GM21447 (cell line): ENCODE data around the gene STOML3.

ENCODE experiments used
- ATAC-seq: cut with Tn5 transposase; IDR thresholded peaks from one replicate; pipeline ENCODE4 v1.9.1; 2021; ENCODE audit not compliant: unreplicated experiment

The STOML3 gene

DNA sequence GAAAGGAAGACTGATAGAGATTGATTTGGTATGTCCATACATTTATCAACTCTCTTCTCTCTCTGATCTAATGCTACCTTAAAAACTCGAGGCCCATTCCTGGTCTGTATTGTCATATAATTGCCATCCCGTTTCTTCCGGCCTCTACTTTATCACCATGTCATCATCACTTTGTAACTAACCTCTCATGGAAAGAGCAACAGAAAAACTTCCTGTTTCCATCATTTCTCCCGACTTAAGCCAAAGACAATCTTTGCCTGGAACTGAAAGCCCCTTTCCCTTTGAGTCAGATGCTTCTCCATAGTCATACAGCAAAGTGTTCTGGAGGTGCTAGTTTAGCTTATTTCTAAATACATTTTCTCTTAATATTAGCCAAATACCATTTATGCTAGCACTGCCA is 2.8 kb upstream of the STOML3 start:
- no peak for ATAC-seq

DNA sequence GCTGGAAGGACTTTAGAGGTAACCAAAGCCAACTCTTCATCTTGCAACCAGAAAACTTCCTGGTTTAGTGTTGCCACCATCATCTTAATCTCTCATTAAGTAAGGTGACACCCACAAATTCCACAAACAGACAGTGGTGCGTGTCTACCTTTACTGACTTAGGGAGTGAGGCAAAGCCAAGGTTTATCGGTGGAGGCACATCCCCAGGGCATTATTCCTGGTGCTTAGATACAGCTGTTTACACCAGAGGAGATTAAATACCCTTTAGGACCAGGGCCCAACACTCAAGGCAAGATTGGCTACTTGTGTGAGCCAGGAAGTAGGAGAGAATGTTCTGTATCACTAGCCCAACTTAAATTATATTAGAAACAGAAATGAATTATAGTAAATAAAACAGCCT is 9.5 kb downstream of the STOML3 start:
- ATAC-seq: no peak

DNA sequence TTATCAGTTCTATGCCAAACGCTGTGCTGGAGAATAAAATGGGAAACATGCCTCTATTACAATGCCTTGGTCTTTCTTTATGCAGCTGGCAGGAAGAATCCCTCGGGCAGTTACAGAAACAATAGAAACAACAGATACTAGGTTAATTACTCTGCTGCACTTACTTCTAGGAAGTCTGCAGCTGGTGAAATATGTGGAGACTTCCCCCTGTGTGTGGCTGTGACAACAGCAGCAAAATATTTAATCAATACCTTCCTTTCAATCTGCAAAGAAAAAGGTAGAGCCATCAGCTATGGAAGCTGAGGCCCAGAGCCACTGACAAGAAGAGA is 9.9 kb downstream of the STOML3 start:
- ATAC-seq: no peak

DNA sequence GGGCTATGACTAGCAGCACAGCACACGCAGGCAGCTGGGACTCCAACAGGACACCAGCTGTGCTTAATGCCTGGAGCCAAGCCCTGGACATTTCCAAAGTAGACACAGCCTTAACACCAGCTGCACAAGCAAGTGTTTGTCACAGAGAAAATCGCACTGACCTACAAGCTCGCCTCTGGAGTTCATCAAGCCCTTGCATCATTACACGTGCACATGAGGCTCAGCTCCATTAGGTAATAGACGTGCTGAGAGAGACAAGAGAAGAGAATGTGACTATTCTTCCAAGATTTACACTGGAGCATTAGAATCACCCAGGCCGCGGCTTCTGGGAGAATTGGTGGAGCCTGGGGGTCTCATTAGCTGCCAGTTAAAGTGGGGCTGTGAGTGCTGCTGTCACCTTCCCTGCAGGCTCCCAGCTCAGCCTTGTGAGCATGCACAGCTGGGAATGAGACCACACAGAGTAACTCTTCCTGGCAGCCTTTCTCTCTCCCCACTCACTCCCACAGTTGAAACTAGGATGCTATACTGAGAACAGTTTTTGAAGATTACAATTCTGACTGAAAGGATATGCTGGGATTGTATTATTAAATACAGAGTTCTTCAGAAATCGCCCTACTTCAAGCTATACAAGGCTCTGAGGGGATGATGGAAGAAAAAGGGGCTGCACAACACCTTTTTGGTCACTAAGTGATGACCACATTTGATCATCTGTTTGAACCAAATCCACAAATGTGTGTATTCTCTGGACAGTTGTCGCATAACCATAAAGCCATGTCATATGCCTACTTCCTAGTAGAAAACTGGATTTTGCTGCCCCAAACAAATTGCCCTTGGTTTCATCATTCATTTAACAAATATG is 10.5 kb downstream of the STOML3 start:
- no peak for ATAC-seq

DNA sequence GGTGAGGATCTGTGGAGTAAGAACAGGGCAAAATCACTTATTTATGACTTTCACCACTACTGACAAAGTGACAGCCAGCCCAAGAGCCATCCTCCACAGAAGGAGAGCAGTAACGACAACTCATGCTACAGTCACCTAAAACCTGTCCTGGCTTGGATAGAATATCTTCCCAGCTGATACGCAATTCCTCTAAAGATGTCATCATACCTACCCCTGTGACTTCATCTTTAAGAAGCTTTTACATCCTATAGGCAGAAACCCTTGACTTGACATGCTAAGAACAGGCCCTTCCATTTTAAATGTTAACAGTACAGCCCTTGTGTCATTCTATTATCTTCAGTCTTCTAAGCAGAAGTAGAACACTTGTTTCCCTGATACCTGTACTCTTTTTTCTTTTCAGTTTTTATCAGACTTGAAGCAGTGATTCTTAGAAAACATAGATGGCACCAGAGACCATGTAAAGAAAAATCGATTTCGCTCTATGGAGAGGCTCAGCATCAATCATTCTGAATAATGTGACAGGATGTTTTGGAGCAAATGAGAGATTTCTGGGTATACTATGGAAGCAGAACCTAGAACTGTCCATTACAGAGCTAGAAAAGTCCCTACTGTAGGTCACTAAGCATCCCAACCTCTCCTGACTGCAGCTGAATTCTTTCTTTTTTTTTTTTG is 20.1 kb downstream of the STOML3 start:
- no peak for ATAC-seq

DNA sequence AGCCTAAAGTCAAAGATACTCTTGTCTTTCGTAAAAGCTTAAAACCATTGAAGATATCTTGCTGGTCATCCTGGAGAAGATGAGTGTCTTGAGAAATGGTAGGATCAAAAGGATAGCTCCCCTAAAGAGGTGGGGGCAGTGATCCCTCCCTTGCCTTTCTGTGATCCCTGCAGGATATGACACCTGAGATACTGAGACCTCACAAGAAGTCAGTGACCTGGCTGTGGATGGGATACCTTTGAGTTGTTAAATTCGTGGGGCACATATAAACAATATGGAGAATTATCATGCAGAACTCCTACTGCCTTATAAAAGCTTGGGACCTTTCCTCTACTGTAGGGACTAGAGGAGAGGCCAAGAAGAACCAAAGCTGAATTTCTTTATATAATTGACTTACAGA is 21.4 kb downstream of the STOML3 start:
- ATAC-seq: no peak

DNA sequence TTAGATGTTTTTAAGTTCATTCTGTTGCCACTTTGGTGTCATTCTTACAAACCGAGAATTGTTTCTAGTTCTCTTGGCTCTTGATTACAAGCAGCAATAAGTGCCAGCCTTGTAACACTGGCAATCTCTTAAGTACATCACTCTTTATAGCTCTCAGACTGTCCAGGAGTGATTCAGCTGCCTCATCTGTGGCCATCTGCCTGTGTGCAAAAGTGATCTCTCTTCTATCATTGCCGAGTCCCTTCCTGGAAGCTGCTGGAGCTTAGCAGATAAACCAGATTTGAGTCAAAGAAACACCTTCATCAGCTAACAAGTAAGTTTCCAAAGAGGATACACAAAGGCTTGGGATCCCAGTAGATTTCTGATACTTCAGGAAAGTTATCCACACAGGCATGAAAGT is 23.2 kb downstream of the STOML3 start:
- no peak for ATAC-seq

DNA sequence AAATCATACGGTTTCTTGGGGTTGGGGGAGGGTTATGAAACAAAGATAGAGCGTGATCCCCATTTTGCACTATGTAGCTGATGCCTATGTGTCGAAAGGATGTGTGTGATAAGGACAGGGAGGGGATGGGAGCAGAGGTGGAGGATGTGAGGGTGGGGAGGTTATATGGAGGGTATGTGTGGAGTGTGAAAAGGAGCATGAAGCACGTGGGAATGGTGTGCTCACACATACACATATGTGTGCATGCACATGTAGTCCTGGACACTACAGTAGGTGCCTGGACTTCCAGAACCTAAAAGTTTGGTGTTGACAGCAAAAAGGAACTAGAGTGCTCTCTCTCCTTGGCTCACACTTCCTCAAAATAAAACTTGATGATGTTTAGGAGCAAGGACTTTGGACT is 25.4 kb downstream of the STOML3 start:
- ATAC-seq: no peak

DNA sequence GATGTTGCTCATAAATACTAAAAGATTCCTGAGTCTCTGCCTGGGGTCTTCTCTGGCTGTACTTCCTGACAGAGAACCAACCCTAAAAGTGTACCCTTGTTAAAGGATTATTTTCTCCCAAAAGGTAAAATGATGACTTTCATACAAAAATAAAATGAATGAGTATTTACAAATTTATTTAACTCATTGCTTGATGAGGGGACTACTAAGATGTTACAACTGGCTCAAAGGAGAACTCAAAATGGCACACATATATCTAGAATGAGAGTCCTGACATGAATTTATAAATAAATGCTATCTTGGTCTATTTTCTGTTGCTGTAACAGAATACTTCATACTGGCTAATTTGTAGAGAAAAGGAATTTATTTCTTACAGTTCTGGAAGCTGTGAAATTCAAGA is 30.5 kb downstream of the STOML3 start:
- ATAC-seq: no peak

DNA sequence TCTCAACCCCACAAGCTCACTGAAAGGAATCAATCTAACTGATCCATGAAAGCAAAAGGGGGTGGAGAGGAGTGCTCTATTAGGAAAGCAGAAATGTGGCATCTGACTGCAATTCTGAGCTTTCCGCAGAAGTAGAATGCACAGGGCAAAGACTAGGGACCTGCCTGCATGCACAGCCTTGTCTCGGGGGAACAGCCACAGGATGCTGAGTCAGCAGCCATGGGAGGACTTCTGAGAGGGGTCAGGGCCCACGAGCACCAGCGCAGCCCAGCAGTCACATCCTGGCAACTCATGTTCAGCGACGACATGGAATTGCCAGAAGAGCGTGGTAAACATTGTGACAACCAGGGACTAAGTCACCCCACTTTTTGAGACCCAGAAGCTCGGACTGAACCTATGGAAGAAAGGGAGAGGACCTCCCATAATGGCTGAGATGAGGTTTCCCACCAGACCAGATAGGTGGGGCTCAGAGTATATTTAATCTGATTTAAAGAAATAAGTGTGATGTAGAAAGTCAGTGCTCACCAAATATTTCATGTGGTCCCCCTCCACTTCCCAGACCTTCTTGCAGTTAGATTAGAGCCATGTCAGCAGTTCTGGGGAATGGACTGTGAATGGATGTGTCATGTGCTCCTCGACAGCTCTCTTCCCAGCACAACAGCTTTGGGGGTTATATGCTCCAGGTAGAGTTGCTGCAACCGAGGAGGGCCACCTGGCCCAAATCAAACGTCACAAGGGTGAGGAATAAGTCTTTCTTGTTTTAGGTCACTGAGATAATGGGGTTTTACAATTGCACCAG is 32.6 kb downstream of the STOML3 start:
- no peak for ATAC-seq

DNA sequence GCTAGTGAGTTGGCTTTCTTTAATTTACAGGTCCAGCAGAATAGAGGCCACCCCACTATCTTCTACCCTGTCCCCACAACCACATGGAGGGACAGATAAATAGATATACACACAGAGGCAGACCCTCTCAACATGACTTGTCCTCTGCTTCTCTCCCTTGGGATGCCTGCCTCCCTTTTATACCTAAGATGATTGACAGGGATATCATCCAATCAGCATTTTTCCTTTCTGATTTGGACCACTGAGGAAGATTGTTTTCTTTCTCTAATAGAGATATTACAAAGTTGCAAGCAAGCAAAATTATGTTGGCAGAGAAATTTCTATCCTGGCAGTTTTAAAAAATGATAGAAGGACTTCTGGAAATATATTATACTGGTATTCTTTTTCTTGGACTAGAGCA is 35.8 kb downstream of the STOML3 start:
- no peak for ATAC-seq

DNA sequence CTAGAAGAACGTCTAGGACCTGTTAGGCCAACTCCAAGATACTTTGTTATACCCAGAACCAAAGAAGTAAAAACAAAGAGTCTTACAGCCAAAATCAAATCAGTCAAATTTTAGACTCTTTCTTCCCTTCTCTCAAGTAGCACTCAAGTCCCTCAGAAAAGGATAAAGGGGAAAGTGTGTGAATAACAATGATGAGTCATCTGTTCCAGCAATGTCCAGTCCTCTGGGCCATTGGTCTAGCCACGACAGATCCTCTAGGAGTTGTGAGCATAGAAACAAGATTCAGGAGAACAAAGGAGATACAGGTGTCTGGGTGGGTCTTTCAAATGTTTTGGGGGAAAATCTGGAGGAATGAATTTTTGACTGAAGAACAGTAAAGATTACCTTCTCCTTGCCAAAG is 36.3 kb downstream of the STOML3 start:
- no peak for ATAC-seq

DNA sequence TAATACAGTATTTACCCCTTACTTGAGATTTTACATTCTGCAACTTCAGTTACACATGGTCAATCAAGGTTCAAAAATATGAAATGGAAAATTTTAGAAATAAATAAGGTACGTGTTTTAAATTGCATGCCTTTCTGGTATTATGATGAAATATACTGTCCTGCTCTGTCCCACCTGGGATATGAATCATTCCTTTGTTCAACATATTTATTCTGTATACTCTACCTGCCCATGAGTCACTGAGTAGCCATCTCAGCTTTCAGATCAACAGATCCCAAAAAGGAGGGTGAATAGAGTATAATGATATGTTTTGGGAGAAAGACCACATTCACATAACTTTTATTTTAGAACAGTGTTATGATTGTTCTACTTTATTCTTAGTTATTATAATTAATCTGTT is 37.8 kb downstream of the STOML3 start:
- no peak for ATAC-seq

DNA sequence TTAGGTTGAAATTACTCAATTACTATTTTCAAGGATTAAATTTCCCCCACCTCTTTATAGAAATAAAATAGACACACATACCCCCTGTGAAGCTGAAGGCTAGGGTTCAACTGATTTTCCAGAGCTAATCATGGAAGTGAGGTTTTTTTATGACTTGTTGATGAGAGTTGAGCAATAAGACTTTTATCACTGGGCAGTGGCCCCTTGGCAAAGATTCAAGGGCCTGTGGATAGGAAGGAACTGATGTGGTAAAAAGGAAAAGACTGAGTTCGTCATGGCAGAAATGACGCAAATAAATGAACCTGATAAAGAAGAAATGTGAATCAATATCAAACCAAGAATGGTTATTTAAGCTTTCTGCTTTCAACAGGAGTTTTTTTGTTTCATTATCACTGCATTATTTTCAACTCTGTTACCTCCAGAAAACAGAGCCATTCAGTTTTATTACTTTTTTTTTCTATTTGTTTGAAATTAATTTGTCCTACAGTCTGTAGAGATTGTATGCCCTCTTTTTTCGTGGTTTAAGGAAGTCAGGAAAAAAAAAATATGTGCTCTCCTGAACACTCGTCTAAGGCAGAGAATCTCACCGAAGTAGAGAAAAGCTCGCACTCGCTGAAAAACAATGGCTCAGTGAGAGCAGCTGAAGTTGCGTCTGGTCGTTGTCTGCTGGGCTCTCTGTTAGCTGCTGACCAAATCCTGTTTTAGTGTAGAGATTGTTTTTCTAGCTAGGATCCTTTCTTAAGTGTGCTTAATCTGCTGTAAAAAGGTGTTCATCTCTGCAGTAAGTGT is 38.9 kb downstream of the STOML3 start:
- no peak for ATAC-seq

DNA sequence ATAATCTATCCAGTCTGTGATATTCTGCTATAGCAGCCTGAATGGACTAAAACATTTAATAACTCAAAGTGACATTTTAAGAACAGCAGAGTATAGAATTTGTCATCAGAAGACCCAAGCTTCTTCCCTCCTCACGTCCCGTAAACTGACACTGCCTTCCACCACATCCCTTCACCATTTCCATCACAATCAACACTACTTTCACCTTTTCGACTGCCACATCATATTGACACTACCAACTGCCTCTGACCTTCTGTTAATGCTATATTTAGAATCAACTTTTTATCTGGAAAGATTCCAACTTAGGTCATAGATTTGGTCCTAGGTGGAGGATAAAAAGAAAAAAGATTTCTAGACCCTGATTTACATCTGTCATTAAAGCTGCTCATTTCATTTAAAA is 39.6 kb downstream of the STOML3 start:
- no peak for ATAC-seq

DNA sequence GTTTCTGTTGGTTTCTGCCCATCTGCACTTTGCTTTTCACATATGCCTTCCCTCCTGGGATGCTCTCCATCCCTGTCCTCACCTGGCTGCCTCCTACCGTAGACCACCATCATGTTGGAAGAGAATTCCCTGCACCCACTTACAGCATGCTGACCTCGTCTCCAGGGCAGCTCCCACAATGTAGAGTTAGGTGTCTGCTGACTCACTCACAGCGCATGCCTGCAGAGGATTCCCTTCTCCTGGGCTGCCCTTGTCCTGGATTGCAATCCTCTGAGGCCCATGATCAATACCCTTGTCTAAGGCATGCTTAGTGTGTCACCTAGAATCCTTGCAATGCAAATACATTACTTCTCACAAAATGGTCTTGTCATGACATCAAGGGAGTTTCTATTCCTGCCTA is 43.6 kb downstream of the STOML3 start:
- no peak for ATAC-seq

DNA sequence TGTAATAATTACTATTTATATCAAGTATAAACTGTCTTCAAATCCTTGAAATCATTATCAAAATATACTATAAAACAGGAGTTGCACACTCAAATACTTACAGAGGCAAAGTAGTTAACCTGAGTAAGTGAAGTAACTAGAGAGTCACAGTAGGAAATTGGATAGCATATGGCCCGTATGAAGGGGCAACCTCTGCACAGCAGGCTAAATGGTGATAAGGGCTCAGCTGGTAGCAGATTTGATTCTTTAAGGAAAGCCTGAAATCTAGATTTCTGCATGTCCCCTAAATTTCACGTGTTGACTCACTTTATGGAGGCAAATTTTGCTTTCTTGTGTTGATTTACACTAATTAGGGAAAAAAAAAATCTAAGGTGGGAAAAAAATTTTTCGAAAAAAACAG is 46.4 kb downstream of the STOML3 start:
- ATAC-seq: no peak

DNA sequence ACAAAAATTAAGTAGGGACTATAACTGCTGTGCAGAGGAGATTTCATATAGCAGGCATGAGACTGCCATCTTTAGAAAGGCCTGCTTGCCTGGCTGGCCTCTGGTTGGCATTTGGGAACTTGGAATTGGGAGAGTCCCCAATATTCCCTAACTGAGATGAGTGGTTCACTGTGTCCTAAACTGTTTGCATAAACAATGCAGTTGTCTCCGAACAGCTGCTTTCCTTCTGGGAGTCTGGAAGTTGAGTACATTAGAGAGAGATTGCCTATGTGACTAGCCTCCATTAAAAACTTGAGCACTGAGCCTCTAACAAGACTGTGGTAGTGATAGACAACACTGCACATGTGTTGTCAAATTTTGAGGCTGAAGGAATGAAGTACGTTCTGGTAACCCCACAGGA is 47.4 kb downstream of the STOML3 start:
- no peak for ATAC-seq

DNA sequence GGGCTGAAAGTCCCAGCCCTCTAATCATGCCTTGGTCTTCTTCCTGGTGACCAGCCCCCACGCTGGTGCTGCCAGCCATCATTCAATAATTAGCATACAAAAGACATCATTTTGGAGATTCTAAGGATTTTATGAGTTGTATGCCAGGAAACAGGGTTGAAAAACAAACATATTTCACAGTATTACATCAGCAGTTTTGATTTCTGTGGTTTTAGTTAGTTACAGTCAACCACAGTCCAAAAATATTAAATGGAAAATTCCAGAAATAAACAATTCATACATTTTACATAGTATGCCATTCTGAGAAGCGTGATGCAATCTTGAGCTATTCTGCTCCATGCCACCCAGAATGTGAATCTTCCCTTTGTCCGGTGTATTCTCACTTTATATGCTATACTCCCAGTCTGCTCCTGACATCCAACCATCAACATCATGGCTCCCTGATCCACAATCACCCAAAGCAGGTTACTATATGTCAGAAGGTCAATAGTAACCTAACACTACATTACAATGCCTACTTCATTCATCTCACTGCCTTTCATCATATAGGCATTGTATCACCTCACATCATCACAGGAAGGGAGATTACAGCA is 49.2 kb downstream of the STOML3 start:
- ATAC-seq: no peak

DNA sequence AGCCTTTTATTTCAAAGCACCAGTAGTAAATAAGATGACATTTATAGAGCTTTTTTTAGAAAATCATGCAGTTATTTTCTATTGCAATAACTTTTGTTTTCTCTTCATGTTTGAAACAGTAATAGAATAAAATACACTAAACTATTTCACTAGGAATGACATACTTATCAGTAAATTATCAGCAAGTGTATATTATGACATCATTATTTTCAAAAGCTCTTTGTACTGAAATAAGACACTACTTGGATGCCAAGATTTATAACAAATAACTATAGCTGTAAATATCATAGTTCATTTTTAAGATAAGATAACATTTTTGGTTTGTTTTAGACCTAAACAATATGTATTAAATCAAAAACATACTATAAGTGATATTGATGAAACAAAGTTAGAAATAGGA is 56.8 kb downstream of the STOML3 start:
- no peak for ATAC-seq

DNA sequence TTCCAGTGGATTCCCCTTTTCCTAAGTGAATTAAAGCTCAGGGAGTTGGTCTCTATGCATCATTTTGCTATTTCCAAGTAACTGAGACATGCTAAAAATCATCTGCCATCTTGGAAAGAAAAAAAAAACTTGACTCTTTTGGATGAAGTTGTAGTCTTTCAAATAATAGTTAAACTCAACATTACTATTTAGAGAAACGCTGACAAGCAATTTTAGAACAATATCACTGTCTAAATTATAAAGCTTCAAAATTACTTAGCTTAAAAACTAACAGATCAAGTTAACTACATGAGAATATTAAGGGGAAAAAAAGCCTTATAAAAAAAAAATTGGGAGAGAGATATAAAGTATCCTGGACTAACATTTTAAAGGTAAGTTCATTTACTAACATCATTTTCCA is 68.5 kb downstream of the STOML3 start:
- no peak for ATAC-seq
